Esophagus squamous epithelium (tissue), 5 donors: ENCODE results near the gene ADH1B. TPM values are rescaled to one million over a fixed set of nuclear protein-coding genes. Genes with fewer than 3 reads are reported as not detected.
A peak's percentile ranks its signal among the peaks of the same experiment; 100 is the strongest.

Source experiments
- DNase-seq: peaks from one replicate; lab custom pipeline; 2025; lab: John Stamatoyannopoulos, UW
- H3K27ac ChIP-seq, 4 donors: fragments of 200-600 bp; sonication (generic); one replicate each; pipeline ENCODE4 v1.5.1; 2016 to 2019; ENCODE audit warnings: mild to moderate bottlenecking in 1 of 4
- H3K27me3 ChIP-seq, 4 donors: fragments of 200-600 bp; sonication (generic); 1 replicate in 3 of 4; 2 replicates in 1 of 4; pipeline versions ENCODE4 v1.5.1 to v1.6.0; 2017 to 2021; ENCODE audit warnings: antibody characterized with exemption in 1 of 4
- H3K36me3 ChIP-seq, 3 donors: fragments of 200-600 bp; sonication (generic); one replicate each; pipeline ENCODE4 v1.5.1; 2016 to 2019
- H3K4me1 ChIP-seq, 3 donors: fragments of 200-600 bp; sonication (generic); one replicate each; pipeline ENCODE4 v1.5.1; 2017 to 2019
- H3K4me3 ChIP-seq, 4 donors: fragments of 200-600 bp; sonication (generic); 1 replicate in 3 of 4; 2 replicates in 1 of 4; pipeline ENCODE4 v1.5.1; 2016 to 2019; ENCODE audit warnings: mild to moderate bottlenecking in 2 of 4, moderate library complexity in 1 of 4
- H3K9me3 ChIP-seq, 3 donors: fragments of 200-600 bp; sonication (generic); one replicate each; pipeline ENCODE4 v1.5.1; 2016 to 2019
- POLR2A ChIP-seq, 4 donors: fragments of 450-650 bp; IDR thresholded peaks; one replicate each; pipeline ENCODE4 v1.6.1; 2017; ENCODE audit warnings: antibody characterized with exemption in 4 of 4, mild to moderate bottlenecking in 4 of 4, moderate library complexity in 3 of 4
- WGBS, 2 donors: methylation state at CpG; one replicate each; pipeline ENCODE4 v1.1.5; 2018; 5-methylcytosine and 5-hydroxymethylcytosine counted together
- intact Hi-C: fragments of 100-400 bp; cut with DNase I; formaldehyde crosslinking; loops from one replicate; pipeline ENCODE4 v1.15.0; 2022
- total RNA-seq, 4 donors: library from RNA; depleted of rRNA; stranded (reverse); fragments of >200 nt; gene quantifications; one replicate each; pipeline ENCODE4 v1.1.0, GENCODE V29; 2016
- TF ChIP-seq, protein P1 (sequence below), 6 experiments: fragments of 450-650 bp in 4 of 6; fragments of 200-600 bp in 2 of 6; sonication (generic) in 2 of 6; IDR thresholded peaks; one replicate each; pipeline ENCODE4 v1.5.1; 2016 to 2019; ENCODE audit warnings: antibody characterized with exemption in 6 of 6, mild to moderate bottlenecking in 4 of 6, moderate library complexity in 4 of 6
- donor health status: DM: yes; HTN: yes; CAD: no.

The ADH1B gene
- total RNA-seq, 4 donors from 2014 or later: 12.9 to 468 (median 181) TPM

DNA sequence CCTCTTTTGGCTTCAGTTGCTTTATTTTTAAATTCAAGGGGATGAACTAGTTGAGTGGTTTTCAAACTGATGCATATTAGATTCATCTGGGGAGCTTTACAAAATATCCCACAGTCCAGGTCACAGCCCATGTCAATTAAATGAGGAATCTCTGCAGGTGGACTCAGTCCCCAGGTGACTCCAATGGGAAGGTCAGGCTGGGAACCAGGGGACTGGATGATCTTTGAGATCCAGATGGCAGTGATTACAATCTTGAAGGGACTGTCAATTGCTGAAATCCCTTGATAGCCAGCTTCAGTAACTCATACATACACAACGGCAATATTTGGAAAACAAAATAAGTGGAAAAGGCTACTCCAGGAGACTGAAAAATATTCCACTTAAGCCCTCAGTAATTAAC is 7.0 kb downstream of the ADH1B start:
- H3K36me3 ChIP-seq: peaks cover 0 to 14% (median 0%) of the 10 kb centered on the region in 3 donors
- no peaks in the 10 kb centered on the region for H3K9me3 ChIP-seq
- WGBS, 2 donors: 88 to 100% methylated on average over 1 of the region's 1 CpG
- intact Hi-C loops: no loop called here
- H3K27ac ChIP-seq: no peak overlapping the region
- H3K4me1 ChIP-seq: peaks cover 0 to 4% (median 0%) of the 10 kb centered on the region in 3 donors
- peak overlapping the region in 1 of 4 donors; percentile 52 for H3K4me3 ChIP-seq
- TF ChIP-seq, protein P1, sequence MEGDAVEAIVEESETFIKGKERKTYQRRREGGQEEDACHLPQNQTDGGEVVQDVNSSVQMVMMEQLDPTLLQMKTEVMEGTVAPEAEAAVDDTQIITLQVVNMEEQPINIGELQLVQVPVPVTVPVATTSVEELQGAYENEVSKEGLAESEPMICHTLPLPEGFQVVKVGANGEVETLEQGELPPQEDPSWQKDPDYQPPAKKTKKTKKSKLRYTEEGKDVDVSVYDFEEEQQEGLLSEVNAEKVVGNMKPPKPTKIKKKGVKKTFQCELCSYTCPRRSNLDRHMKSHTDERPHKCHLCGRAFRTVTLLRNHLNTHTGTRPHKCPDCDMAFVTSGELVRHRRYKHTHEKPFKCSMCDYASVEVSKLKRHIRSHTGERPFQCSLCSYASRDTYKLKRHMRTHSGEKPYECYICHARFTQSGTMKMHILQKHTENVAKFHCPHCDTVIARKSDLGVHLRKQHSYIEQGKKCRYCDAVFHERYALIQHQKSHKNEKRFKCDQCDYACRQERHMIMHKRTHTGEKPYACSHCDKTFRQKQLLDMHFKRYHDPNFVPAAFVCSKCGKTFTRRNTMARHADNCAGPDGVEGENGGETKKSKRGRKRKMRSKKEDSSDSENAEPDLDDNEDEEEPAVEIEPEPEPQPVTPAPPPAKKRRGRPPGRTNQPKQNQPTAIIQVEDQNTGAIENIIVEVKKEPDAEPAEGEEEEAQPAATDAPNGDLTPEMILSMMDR (IDR thresholded peaks at IDR 0.05): no peak
- no peak for TF ChIP-seq POLR2A (IDR thresholded peaks at IDR 0.05)
- DNase-seq: no peak
- H3K27me3 ChIP-seq: no peaks in the 10 kb centered on the region

DNA sequence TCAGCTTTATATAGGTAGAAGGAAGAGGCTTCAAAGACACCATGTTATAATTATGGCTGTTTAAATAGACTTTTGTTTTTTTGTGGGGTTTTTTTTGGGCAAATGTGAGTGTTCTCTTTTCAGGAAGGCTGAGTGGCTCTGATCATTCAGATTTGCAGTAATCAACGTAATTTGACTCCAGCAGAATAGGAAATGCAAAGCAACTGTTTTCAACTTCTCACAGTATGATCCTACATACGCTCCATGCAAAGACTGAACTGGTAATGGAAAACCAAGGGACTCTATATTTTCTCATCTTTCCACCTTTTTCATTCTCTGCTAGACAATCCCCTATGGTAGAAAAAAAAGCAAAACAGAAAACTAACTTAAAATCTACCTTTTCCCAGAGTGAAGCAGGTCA is 10.8 kb downstream of the ADH1B start:
- no peaks in the 10 kb centered on the region for H3K27me3 ChIP-seq
- no peak for DNase-seq
- WGBS, 2 donors: 68 to 71% methylated on average over 2 of the region's 2 CpGs
- no peak overlapping the region for H3K27ac ChIP-seq
- no peaks in the 10 kb centered on the region for H3K9me3 ChIP-seq
- H3K36me3 ChIP-seq: peaks cover 0 to 9% (median 0%) of the 10 kb centered on the region in 3 donors
- intact Hi-C loops: no loop called here
- H3K4me1 ChIP-seq: no peaks in the 10 kb centered on the region
- H3K4me3 ChIP-seq: no peak overlapping the region
- TF ChIP-seq, protein P1 (IDR thresholded peaks at IDR 0.05): no peak
- TF ChIP-seq POLR2A (IDR thresholded peaks at IDR 0.05): no peak

DNA sequence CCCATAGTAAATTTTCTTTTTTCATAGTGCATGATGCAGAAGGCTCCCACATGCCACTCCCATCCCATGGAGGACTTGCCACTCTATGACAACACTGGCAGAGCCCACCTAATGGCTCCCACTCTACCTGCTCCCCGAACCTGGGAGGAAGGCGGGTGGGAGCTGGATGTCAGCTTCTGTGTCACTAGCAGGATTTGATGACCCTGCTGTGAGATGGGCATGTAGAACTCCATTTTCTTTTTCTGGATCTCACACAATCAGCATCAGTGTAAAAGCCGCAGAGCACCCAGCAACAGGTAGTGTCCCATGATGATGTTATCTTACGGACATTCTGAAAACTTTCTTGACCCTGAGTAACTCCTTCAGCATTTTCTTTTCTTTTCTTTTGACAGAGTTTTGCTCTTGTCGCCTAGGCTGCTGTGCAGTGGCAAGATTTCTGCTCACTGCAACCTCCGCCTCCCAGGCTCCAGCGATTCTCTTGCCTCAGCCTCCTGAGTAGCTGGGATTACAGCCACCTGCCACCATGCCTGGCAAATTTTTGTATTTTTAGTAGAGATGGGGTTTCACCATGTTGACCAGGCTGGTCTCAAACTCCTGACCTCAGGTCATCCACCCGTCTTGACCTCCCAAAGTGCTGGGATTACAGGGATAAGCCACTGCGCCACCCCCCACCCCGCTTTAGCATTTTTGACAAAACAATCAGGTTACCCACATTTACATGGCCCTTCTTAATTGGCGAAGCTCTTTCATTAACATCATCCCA is 15.4 kb downstream of the ADH1B start:
- WGBS, 2 donors: 88 to 96% methylated on average over 11 of the region's 11 CpGs
- DNase-seq: no peak
- intact Hi-C loops: no loop called here
- no peaks in the 10 kb centered on the region for H3K36me3 ChIP-seq
- H3K27ac ChIP-seq: no peak overlapping the region
- H3K9me3 ChIP-seq: no peaks in the 10 kb centered on the region
- H3K4me1 ChIP-seq: peaks cover 0 to 10% (median 0%) of the 10 kb centered on the region in 3 donors
- H3K27me3 ChIP-seq: no peaks in the 10 kb centered on the region
- H3K4me3 ChIP-seq: no peak overlapping the region
- TF ChIP-seq, protein P1 (IDR thresholded peaks at IDR 0.05): no peak
- TF ChIP-seq POLR2A (IDR thresholded peaks at IDR 0.05): no peak

DNA sequence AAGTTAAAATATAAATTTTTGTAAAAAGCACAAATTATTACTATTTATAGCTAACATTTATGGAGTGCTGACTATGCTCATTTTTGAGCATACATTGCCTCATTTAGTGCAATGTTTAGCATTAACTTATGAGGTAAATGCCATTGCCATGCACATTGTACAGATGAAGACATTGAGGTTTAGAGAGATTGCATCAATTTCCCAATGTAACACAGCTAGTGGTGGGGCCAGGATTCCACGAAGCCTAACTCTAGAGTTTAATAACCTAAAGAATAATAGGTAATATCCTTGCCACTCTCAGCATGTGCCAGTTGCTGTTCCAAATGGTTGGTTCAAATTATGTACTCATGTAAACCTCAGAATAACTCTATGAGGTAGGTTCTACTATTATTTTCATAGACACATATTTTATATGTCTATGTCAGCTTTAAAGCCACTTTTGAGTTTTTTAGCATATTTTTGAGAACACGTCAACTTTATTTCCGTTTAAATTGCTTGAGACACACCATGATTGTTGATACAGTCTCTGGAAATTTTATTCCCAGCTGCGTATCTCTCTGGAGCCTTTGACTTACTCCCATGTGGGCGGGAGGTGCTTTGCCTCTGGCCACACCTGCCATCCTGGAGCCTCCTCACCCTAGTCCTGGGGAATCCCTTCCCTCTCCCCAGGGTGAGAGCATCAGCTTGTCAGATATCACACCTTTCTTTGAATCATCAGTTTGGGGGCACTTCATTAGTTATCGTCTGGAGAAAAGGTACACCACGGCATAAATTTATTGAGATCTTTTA is 19.6 kb downstream of the ADH1B start:
- H3K9me3 ChIP-seq: peaks cover 0 to 4% (median 0%) of the 10 kb centered on the region in 3 donors
- no peak overlapping the region for H3K4me3 ChIP-seq

More for the DNA sequence above, 19.6 kb downstream of the ADH1B start:
- no peak for DNase-seq
- H3K4me1 ChIP-seq: peaks cover 0 to 19% (median 0%) of the 10 kb centered on the region in 3 donors
- H3K36me3 ChIP-seq: no peaks in the 10 kb centered on the region
- H3K27ac ChIP-seq: peak overlapping the region in 3 of 4 donors; percentile 64 to 81 (median 81)
- intact Hi-C loops: no loop called here
- WGBS, 2 donors: 71 to 93% methylated on average over 7 of the region's 7 CpGs
- TF ChIP-seq POLR2A (IDR thresholded peaks at IDR 0.05): no peak
- TF ChIP-seq, protein P1 (IDR thresholded peaks at IDR 0.05): no peak
- H3K27me3 ChIP-seq: no peaks in the 10 kb centered on the region
